GM18526 (cell line): ENCODE results near the gene CCER1.

Experiments
- POLR2A ChIP-seq: IDR thresholded peaks from 3 replicates; pipeline ENCODE4 v1.6.1; 2011; ENCODE audit not compliant: insufficient read length; ENCODE audit errors: extremely low read depth

CCER1 gene

GRCh38 chr12:90954921-90955320 is at the start of gene CCER1:
Gene CCER1, minus strand, starts transcription at chr12:90955176. Its CDS starts 434 bp downstream, at chr12:90954742.
- TF ChIP-seq POLR2A = no peak

- TF ChIP-seq POLR2A = no peak
Measured at GRCh38 chr12:91003737-91004136, 48.8 kb upstream of the CCER1 start.

GRCh38 chr12:91001306-91001705 is 46.3 kb upstream of the CCER1 start:
- TF ChIP-seq POLR2A = no peak

- no peak for TF ChIP-seq POLR2A
Measured at GRCh38 chr12:90999966-91000365, 45.0 kb upstream of the CCER1 start.

GRCh38 chr12:90999527-90999926 is 44.6 kb upstream of the CCER1 start:
- no peak for TF ChIP-seq POLR2A

- TF ChIP-seq POLR2A = no peak
Measured at GRCh38 chr12:90995010-90995409, 40.0 kb upstream of the CCER1 start.

GRCh38 chr12:90991952-90992465 is 37.0 kb upstream of the CCER1 start:
- no peak for TF ChIP-seq POLR2A

GRCh38 chr12:90990611-90991010 is 35.6 kb upstream of the CCER1 start:
- no peak for TF ChIP-seq POLR2A

- TF ChIP-seq POLR2A = no peak
Measured at GRCh38 chr12:90989686-90990111, 34.7 kb upstream of the CCER1 start.

GRCh38 chr12:90987520-90987919 is 32.5 kb upstream of the CCER1 start:
- no peak for TF ChIP-seq POLR2A

GRCh38 chr12:90987101-90987500 is 32.1 kb upstream of the CCER1 start:
- TF ChIP-seq POLR2A = no peak

- no peak for TF ChIP-seq POLR2A
Measured at GRCh38 chr12:90984114-90984513, 29.1 kb upstream of the CCER1 start.

- no peak for TF ChIP-seq POLR2A
Measured at GRCh38 chr12:90982170-90982569, 27.2 kb upstream of the CCER1 start.

- TF ChIP-seq POLR2A = no peak
Measured at GRCh38 chr12:90979951-90980350, 25.0 kb upstream of the CCER1 start.

- no peak for TF ChIP-seq POLR2A
Measured at GRCh38 chr12:90979019-90979418, 24.0 kb upstream of the CCER1 start.

GRCh38 chr12:90978117-90978770 is 23.3 kb upstream of the CCER1 start:
- no peak for TF ChIP-seq POLR2A

GRCh38 chr12:90977224-90977623 is 22.2 kb upstream of the CCER1 start:
- TF ChIP-seq POLR2A = no peak
